T-helper 2 cell treated with Interferon-gamma antibody and Interleukin-4, amounts not matched to agents 5 μg/mL and 100 μg/mL, for 36 hours (primary cell): Measurements from ENCODE around the gene AKAP17A.
"Not testable (repeated sequence)": the region's sequence is repeated elsewhere in the genome, so short reads cannot be mapped to it uniquely, and the experiment has no call there.

Experiments
- DNase-seq: peaks from one replicate; pipeline ENCODE4 v3.0.0; 2021; ENCODE audit warnings: low spot score
- H3K27ac Mint-ChIP-seq: one replicate; pipeline ENCODE4 v1.8.0; 2021; ENCODE audit warnings: mild to moderate bottlenecking, mixed read lengths
- H3K27me3 Mint-ChIP-seq: one replicate; pipeline ENCODE4 v1.8.0; 2021; ENCODE audit warnings: low read depth, mixed read lengths
- H3K36me3 Mint-ChIP-seq: one replicate; pipeline ENCODE4 v1.8.0; 2021; ENCODE audit warnings: low read depth, mixed read lengths
- H3K4me1 Mint-ChIP-seq: one replicate; pipeline ENCODE4 v1.8.0; 2021; ENCODE audit warnings: low read depth, mixed read lengths
- H3K4me3 Mint-ChIP-seq: one replicate; pipeline ENCODE4 v1.8.0; 2022; ENCODE audit warnings: mild to moderate bottlenecking, moderate library complexity, mixed read lengths
- H3K9me3 Mint-ChIP-seq: one replicate; pipeline ENCODE4 v1.8.0; 2021; ENCODE audit warnings: mixed read lengths

Gene AKAP17A

DNA sequence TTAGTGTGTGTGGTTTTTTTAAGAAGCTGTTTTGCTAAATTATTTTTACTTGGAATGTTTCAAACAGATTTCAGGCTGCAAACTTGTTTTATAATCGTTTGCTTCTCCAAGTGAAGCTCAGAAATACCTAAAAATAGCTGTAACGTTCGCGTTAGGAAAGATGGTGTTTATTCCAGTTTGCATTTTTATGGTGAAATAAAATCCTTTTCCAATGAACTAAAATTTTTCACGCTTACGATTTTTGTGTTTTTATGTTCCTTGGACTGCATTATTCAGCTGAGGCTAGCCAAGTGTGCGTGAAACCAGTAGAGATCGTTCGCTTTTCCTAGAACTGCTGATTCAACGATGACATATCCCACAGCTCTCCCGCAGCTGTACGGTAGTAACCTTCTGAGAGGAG lies 10.9 kb downstream of the AKAP17A start:
- H3K4me1 Mint-ChIP-seq = no peaks in the 10 kb centered on the region
- DNase-seq = no peak
- H3K36me3 Mint-ChIP-seq = peaks cover 48% of the 10 kb centered on the region
- H3K4me3 Mint-ChIP-seq = no peak overlapping the region
- no peaks in the 10 kb centered on the region for H3K27me3 Mint-ChIP-seq
- no peaks in the 10 kb centered on the region for H3K9me3 Mint-ChIP-seq
- H3K27ac Mint-ChIP-seq = no peak overlapping the region

DNA sequence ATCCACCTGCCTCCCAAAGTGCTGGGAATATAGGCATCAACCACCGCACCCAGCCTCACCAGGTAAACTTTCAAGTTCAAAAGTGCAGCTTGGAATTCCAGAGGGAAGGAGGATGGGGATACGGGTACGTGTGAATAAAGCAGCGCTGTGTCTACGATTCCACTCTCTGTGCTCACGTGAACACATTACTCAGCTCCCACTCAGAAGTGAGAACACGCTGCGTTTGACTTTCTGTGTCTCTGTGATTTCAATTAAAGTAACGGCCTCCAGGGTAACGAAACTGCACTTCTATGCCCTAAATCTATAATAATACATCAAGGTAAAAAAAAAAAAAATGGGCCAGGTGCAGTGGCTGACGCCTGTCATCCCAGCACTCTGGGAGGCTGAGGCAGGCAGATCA lies 15.1 kb downstream of the AKAP17A start:
- Mint-ChIP-seq H3K36me3 (peaks cover 27% of the 10 kb centered on the region), H3K27me3 (no peaks in the 10 kb centered on the region), H3K9me3 (no peaks in the 10 kb centered on the region), H3K4me3 (no peak overlapping the region), H3K27ac (no peak overlapping the region), H3K4me1 (no peaks in the 10 kb centered on the region)
- DNase-seq = no peak

DNA sequence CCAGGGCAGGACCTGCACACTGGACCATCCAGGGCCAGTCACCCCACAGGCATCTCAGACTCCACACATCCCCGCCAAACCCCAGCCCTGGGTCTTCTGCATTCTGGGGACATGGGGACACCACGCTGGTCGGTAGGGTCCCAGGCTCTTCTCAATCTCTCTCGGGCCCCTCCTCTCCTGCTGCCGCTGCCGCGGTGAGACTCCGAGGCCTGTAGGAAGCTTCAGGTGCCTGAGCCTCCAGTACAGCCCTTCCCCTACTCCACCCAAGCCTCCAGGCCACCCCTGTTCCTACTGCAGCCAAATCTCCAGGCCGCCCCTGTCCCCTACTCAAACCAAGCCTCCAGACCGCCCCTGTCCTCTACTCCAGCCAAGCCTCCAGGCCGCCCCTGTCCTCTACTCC lies 17.9 kb downstream of the AKAP17A start:
- DNase-seq = no peak
- no peaks in the 10 kb centered on the region for H3K9me3 Mint-ChIP-seq
- H3K27ac Mint-ChIP-seq = no peak overlapping the region
- H3K4me3 Mint-ChIP-seq = no peak overlapping the region
- no peaks in the 10 kb centered on the region for H3K4me1 Mint-ChIP-seq
- peaks cover 8% of the 10 kb centered on the region for H3K36me3 Mint-ChIP-seq
- H3K27me3 Mint-ChIP-seq = no peaks in the 10 kb centered on the region

DNA sequence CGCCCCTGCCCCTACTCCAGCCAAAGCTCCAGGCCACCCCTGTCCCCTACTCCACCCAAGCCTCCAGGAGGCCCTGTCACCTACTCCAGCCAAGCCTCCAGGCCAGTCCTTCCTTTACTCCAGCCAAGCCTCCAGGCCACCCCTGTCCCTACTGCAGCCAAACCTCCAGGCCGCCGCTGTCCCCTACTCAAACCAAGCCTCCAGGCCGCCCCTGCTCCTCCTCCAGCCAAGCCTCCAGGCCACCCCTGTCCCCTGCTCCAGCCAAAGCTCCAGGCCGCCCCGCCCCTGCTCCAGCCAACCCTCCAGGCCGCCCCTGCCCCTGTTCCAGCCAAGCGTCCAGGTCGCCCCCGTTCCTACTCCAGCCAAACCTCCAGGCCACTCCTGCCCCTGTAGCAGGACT lies 18.4 kb downstream of the AKAP17A start:
- H3K27ac Mint-ChIP-seq = no peak overlapping the region

DNA sequence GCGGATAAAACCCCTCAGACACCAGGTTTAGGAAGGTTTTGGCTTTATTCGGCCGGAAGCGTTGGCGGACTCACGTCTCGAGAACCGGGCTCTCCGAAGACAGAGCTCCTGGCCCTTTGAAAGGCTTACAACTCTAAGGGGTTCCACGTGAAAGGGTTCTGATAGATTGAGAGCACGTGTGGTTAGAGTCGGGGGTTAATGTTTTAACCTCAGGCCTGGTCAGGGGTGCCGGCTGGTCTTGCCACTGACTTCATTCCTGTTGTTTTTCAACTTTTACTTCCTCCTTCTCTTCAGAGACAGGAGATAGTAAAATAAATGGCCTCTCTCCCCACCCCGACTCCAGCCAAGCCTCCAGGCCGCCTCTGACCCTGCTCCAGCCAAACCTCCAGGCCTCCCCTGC lies 18.8 kb downstream of the AKAP17A start:
- H3K4me3 Mint-ChIP-seq = no peak overlapping the region
- DNase-seq = no peak
- no peaks in the 10 kb centered on the region for H3K4me1 Mint-ChIP-seq

More for the DNA sequence above, 18.4 kb downstream of the AKAP17A start:
- no peaks in the 10 kb centered on the region for H3K9me3 Mint-ChIP-seq
- no peaks in the 10 kb centered on the region for H3K4me1 Mint-ChIP-seq
- H3K27me3 Mint-ChIP-seq = no peaks in the 10 kb centered on the region
- peaks cover 6% of the 10 kb centered on the region for H3K36me3 Mint-ChIP-seq
- H3K4me3 Mint-ChIP-seq = no peak overlapping the region
- DNase-seq = no peak

DNA sequence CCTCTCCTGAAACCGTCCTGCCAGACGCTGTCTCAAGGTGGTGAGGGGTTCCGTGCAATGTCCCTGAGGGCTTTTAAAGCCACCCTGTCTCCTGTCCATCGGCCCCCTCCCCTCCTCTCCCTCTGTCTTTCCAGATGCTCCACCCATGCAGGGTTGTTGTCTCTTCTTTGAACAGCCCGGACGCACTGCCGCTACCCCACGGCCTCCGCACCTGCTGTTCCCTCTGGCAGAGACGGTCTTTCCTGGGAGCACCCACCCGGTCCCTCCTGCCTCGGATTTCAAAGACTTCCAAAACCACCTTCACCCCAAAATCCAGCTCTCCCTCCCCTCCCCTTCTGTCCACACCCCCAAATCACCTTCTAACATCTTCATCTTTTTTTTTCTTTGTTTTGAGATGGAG lies 19.3 kb downstream of the AKAP17A start:
- H3K27me3 Mint-ChIP-seq = no peaks in the 10 kb centered on the region
- H3K4me1 Mint-ChIP-seq = no peaks in the 10 kb centered on the region
- no peak for DNase-seq
- no peak overlapping the region for H3K4me3 Mint-ChIP-seq
- H3K36me3 Mint-ChIP-seq = no peaks in the 10 kb centered on the region
- H3K27ac Mint-ChIP-seq = no peak overlapping the region
- no peaks in the 10 kb centered on the region for H3K9me3 Mint-ChIP-seq

More for the DNA sequence above, 18.8 kb downstream of the AKAP17A start:
- H3K27ac Mint-ChIP-seq = no peak overlapping the region
- H3K27me3 Mint-ChIP-seq = no peaks in the 10 kb centered on the region
- H3K9me3 Mint-ChIP-seq = no peaks in the 10 kb centered on the region
- H3K36me3 Mint-ChIP-seq = peaks cover 3% of the 10 kb centered on the region

DNA sequence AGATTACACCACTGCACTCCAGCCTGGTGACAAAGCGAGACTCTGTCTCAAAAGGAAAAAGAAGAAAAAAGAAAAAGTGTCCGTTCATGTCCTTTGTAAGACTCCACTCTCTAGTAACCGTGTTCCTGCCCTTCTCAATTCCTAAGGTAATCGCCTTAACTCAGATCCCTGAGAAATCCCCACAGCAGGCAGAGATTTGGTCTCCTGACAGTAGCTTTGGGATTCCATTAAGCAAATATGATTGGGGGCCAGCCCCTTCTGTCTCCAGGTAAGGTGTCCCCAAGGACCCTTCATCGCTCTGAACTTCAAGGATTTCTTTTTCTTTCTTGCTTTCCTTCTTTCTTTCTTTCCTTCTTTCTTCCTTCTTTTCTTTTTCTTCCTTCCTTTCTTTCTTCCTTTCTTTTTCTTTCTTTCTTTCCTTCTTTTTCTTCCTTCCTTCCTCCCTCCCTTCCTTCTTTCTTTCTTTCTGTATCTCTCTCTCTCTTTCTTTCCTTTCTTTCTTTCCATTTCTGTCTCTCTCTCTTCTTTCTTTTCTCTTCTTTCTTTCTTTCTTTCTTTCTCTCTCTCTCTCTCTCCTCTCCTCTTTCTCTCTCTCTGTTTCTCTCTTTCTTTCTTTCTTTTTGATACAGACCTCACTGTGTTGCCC lies 21.4 kb downstream of the AKAP17A start:
- H3K36me3 Mint-ChIP-seq = no peaks in the 10 kb centered on the region
- H3K4me3 Mint-ChIP-seq = no peak overlapping the region
- no peaks in the 10 kb centered on the region for H3K4me1 Mint-ChIP-seq
- H3K27ac Mint-ChIP-seq = no peak overlapping the region
- no peak for DNase-seq
- H3K9me3 Mint-ChIP-seq = no peaks in the 10 kb centered on the region
- H3K27me3 Mint-ChIP-seq = no peaks in the 10 kb centered on the region

DNA sequence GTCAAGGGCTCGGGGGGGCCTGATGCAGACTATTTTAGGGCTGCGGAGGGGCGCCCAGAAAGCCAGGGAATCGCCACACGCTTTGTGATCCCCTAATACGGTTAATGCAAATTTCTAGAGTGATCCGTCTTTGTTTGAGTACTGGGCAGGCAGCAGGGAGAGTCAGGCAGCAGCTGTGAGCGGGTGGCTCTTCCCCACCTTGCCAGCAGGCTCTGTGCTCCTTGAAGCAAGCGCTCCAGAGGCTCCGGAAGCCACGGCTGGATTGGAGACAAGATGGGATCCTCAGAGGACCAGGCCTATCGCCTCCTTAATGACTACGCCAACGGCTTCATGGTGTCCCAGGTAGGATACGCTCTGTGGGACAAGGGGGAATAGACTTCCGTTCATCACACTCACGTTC lies 23.5 kb downstream of the AKAP17A start, which contains the start of gene ASMT:
Gene ASMT, plus strand, starts transcription at position 133 of the 400 bp plus-strand sequence. Its CDS starts 141 bp downstream, at position 274.
- Mint-ChIP-seq H3K27ac (no peak within 1 kb of the TSS), H3K27me3 (no peaks in the 10 kb centered on the region), H3K4me3 (no peak within 1 kb of the TSS), H3K4me1 (no peaks in the 10 kb centered on the region), H3K9me3 (no peaks in the 10 kb centered on the region), H3K36me3 (no peaks in the 10 kb centered on the region)
- no peak for DNase-seq

DNA sequence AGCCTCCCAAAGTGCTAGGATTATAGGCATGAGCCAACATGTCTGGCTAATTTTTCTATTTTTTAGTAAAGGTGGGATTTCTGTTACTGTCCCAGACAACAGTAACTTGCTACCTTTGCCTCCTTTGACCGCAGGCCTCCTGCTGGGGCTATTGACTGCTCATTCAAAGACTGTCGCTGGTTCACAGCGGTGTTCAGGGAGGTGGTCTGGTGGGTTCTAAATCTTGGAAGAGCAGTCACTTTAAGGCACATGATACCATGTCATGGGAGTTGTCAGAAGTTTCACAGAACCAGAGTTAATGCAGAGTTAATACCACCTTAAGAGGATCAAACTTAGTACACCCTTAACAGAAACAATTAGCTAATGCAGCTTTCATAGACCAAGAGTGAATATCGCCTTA lies 27.3 kb downstream of the AKAP17A start:
- no peak overlapping the region for H3K27ac Mint-ChIP-seq

DNA sequence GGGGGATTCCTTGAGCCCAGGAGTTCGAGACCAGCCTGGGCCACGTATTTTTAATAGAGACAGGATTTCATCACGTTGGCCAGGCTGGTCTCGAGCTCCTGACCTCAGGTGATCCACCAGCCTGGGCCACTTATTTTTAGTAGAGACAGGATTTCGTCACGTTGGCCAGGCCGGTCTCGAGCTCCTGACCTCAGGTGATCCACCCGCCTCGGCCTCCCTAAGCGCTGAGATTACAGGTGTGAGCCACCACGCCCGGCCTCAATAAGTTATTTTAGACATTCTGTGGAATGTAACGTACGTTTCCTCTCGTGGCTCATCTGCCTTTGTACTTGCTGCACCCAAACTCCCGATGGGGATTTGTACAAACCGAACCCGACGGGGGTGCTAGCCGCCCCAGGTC lies 32.3 kb downstream of the AKAP17A start:
- Mint-ChIP-seq H3K36me3 (no peaks in the 10 kb centered on the region), H3K4me3 (no peak overlapping the region), H3K27me3 (no peaks in the 10 kb centered on the region), H3K9me3 (no peaks in the 10 kb centered on the region), H3K4me1 (peaks cover 4% of the 10 kb centered on the region), H3K27ac (no peak overlapping the region)
- DNase-seq = no peak

More for the DNA sequence above, 27.3 kb downstream of the AKAP17A start:
- H3K9me3 Mint-ChIP-seq = no peaks in the 10 kb centered on the region
- H3K27me3 Mint-ChIP-seq = no peaks in the 10 kb centered on the region
- no peaks in the 10 kb centered on the region for H3K36me3 Mint-ChIP-seq
- peaks cover 4% of the 10 kb centered on the region for H3K4me1 Mint-ChIP-seq
- no peak overlapping the region for H3K4me3 Mint-ChIP-seq
- no peak for DNase-seq

DNA sequence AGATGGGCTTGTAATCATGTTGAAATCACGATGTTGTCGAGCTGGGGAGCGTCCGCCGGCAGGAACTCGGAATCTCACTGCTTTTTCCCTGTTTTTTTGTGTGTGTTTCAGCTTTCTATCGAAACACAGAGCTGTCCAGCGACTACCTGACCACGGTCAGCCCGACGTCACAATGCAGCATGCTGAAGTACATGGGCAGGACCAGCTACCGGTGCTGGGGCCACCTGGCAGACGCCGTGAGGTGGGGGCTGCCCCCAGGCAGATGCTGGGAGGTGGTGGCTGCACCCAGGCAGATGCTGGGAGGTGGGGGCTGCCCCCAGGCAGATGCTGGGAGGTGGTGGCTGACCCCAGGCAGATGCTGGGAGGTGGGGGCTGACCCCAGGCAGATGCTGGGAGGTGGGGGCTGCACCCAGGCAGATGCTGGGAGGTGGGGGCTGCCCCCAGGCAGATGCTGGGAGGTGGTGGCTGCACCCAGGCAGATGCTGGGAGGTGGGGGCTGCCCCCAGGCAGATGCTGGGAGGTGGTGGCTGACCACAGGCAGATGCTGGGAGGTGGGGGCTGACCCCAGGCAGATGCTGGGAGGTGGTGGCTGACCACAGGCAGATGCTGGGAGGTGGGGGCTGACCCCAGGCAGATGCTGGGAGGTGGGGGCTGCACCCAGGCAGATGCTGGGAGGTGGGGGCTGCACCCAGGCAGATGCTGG lies 32.9 kb downstream of the AKAP17A start:
- H3K27ac Mint-ChIP-seq, H3K4me3 Mint-ChIP-seq, H3K9me3 Mint-ChIP-seq, H3K36me3 Mint-ChIP-seq, H3K27me3 Mint-ChIP-seq, DNase-seq, H3K4me1 Mint-ChIP-seq: not testable (repeated sequence)

DNA sequence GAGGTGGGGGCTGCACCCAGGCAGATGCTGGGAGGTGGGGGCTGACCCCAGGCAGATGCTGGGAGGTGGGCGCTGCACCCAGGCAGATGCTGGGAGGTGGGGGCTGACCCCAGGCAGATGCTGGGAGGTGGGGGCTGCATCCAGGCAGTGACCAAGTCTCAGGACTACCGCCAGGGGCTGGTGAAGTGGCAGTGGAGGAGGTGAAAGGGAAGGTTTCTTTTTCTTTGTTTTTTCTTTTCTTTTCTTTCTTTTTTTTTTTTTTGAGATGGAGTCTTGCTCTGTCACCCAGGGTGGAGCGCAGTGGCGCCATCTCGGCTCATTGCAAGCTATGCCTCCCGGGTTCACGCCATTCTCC lies 33.4 kb downstream of the AKAP17A start:
- not testable (repeated sequence) for H3K4me3 Mint-ChIP-seq, H3K27me3 Mint-ChIP-seq, H3K27ac Mint-ChIP-seq, DNase-seq, H3K36me3 Mint-ChIP-seq, H3K4me1 Mint-ChIP-seq, H3K9me3 Mint-ChIP-seq

DNA sequence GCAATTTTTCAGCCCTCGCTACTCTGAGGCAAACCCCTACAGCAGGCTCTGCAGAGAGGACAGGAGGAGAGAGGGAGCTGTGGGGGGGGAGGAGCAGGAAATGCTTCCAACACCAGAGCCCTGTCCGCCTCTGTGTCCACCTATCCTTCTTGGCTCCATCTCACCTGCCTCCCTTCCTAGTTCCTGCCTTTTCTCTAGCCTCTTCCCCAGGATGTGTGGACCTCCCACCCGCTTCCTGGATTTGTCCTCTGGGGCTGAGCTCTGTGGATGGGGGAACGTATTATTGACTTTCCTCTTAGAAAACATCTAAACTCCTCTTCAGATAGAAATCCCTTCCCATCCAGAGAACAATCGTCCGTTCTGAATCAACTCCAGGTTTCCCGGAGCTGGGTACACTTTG lies 37.8 kb downstream of the AKAP17A start:
- H3K27me3 Mint-ChIP-seq = no peaks in the 10 kb centered on the region
- H3K36me3 Mint-ChIP-seq = no peaks in the 10 kb centered on the region
- H3K4me1 Mint-ChIP-seq = no peaks in the 10 kb centered on the region
- H3K4me3 Mint-ChIP-seq = no peak overlapping the region
- no peak for DNase-seq
- no peak overlapping the region for H3K27ac Mint-ChIP-seq
- no peaks in the 10 kb centered on the region for H3K9me3 Mint-ChIP-seq

DNA sequence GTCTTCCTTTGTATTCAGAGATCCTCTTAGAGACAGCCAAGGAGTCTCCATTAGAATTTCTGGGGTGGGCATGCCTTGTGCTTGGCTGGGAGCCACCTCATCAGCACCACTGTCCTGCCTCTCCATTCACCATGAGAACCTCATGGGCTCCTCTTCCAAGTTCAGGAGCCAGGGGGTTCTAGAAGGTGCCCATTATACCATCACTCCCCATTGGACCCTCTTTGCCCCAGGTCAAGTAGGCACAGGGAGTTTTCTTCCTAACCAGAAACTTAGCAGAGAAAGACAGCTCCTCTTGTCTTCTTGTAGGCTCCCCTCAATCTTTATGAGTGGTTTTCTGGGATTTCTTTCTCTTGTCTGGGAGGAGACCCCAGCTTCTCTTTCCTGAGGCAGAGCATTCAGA lies 54.6 kb downstream of the AKAP17A start:
- Mint-ChIP-seq H3K4me3 (no peak overlapping the region), H3K9me3 (peaks cover 19% of the 10 kb centered on the region), H3K4me1 (peaks cover 3% of the 10 kb centered on the region), H3K36me3 (peaks cover 2% of the 10 kb centered on the region), H3K27ac (no peak overlapping the region), H3K27me3 (peaks cover 4% of the 10 kb centered on the region)
- no peak for DNase-seq

DNA sequence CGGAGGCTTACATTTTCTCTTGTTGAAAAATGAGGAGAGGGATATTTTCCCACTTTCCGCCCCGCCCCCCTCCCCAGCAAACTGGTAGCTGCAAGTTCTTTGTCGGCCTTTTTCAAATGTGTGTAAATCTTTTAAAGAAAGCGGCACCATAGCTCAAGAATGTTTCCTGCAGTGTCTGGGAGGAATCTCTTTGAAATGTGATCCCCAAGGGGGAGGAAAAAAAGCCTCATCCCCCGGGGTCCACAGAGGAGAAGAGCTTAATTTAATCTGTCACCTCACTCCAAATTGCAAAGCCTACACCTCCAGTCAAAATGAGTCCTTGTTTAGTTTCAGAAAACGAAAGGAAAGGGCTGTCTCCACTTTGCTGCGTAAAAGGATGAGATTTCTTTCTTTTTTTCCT lies 58.2 kb downstream of the AKAP17A start:
- H3K27me3 Mint-ChIP-seq = peaks cover 4% of the 10 kb centered on the region
- DNase-seq = no peak
- H3K9me3 Mint-ChIP-seq = peaks cover 19% of the 10 kb centered on the region
- H3K36me3 Mint-ChIP-seq = peaks cover 2% of the 10 kb centered on the region
- H3K4me3 Mint-ChIP-seq = no peak overlapping the region
- H3K27ac Mint-ChIP-seq = no peak overlapping the region
- peaks cover 5% of the 10 kb centered on the region for H3K4me1 Mint-ChIP-seq
